ENCODE measurements around the gene PNMA8B. TPM values are rescaled to one million over a fixed set of nuclear protein-coding genes. Genes with fewer than 3 reads are reported as not detected.
"Not testable (repeated sequence)": the region's sequence is repeated elsewhere in the genome, so short reads cannot be mapped to it uniquely, and the experiment has no call there.

The PNMA8B gene
- 0.30 and 1.0 TPM in 2 replicates for polyA plus RNA-seq (2014; cell fraction: cytosol; rRNA removed)
- polyA plus RNA-seq (2014; cell fraction: nucleus; rRNA removed) = 0.52 and 1.0 TPM in 2 replicates

DNA sequence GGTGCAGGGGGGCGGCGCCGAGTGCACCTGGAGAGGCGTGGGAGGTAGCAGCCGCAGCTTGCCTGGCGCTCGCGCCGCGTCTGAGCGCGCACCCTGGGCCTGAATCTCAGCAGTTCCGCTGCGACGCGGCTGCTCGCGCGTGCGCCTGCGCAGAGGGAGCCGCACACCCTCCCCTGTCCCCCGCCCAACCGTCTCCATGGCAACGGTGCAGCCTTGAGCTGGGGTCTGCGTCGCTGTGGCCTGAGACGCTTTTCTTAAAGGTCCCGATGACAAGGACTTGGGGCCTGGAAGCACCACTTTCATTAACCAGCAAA is at the start of gene PNMA8B:
Gene PNMA8B, minus strand, starts transcription at position 82 of the 314 bp plus-strand sequence. CDS start 402 bp downstream, outside the sequence.
- peak; percentile 86 for DNase-seq (ENCODE audit: low spot score)

DNA sequence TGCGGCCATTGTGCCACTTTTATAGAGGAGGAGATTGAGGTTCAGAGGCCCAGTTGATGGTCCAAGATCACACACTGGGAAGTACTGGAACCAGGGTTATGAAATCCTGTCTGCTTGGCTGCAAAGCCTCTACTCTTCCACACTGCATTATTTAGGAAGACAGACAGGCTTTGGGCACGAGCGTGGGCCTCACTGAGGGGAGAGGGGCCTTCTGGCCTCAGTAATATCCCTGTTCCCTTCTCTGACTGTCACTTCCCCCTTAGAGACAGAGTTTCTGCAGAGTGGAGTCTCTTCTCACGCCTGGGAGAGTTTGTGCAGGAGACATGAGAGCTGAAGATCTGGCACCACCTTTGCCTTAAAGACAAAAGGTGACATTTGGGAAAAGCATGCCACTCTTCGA is 49.0 kb upstream of the PNMA8B start:
- DNase-seq (ENCODE audit: low spot score) = no peak

GRCh38 chr19:46542428-46543230 is 47.0 kb upstream of the PNMA8B start:
- peak; percentile 77 for DNase-seq (ENCODE audit: low spot score)

- DNase-seq (ENCODE audit: low spot score) = no peak
These were observed 41.8 kb upstream of the PNMA8B start for GRCh38 chr19:46537136-46538097.

GRCh38 chr19:46536391-46536790 is 40.7 kb upstream of the PNMA8B start:
- DNase-seq (ENCODE audit: low spot score) = no peak

- DNase-seq (ENCODE audit: low spot score) = no peak
These were observed 38.0 kb upstream of the PNMA8B start for GRCh38 chr19:46533621-46534081.

- DNase-seq (ENCODE audit: low spot score) = peak; percentile 59
These were observed 37.5 kb upstream of the PNMA8B start for GRCh38 chr19:46533078-46533620.

DNA sequence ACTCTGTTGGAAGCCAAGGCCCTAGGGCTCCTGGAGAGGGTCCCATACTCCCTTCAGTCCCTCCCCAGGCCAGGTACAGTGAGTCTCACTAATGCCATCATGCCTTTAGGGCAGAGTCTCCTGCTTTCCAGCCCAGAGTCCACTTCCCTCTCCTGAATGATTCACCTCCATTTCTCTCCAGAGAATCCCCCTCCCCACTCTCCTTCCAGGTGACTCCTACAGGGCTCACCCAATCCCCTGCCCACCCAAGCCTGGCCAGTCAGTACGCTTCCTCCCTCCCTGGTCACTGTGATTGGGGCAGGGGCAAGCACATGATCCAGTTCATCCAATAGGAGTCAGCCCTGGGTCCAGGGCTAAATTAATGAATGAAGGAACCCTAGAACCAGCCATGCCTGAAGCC is 35.0 kb upstream of the PNMA8B start:
- peak; percentile 25 for DNase-seq (ENCODE audit: low spot score)

GRCh38 chr19:46529622-46530451 is 34.2 kb upstream of the PNMA8B start:
- DNase-seq (ENCODE audit: low spot score) = peak; percentile 31

GRCh38 chr19:46528601-46529590 is 33.2 kb upstream of the PNMA8B start:
- DNase-seq (ENCODE audit: low spot score) = no peak

DNA sequence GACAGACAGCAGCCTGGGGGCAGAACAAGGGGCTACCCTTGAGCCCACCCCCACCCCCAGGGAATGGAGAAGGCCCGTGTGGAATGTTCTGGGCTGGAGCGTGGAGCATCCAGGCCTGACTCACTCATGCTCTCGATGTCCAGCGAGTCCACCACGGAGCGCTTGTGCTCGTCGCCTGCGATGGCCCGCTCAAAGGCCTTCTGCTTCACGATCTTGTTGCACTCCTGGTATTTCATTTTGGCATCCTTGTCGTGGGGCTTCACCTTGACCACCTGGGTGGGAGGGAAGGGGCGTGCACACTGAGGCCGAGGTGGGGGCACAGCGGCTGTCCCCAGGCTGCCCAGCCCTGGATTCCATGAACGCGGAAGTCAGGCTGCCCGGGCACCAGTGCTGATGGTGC is 31.1 kb upstream of the PNMA8B start:
- DNase-seq (ENCODE audit: low spot score) = not testable (repeated sequence)

- no peak for DNase-seq (ENCODE audit: low spot score)
These were observed 28.6 kb upstream of the PNMA8B start for GRCh38 chr19:46524308-46524707.

- DNase-seq (ENCODE audit: low spot score) = not testable (repeated sequence)
These were observed 27.3 kb upstream of the PNMA8B start for GRCh38 chr19:46522988-46523387.

GRCh38 chr19:46521241-46521868 is 25.7 kb upstream of the PNMA8B start:
- DNase-seq (ENCODE audit: low spot score) = no peak

- DNase-seq (ENCODE audit: low spot score) = peak; percentile 77
These were observed 24.9 kb upstream of the PNMA8B start for GRCh38 chr19:46520616-46521015.

- no peak for DNase-seq (ENCODE audit: low spot score)
These were observed 21.8 kb upstream of the PNMA8B start for GRCh38 chr19:46517471-46517870.

DNA sequence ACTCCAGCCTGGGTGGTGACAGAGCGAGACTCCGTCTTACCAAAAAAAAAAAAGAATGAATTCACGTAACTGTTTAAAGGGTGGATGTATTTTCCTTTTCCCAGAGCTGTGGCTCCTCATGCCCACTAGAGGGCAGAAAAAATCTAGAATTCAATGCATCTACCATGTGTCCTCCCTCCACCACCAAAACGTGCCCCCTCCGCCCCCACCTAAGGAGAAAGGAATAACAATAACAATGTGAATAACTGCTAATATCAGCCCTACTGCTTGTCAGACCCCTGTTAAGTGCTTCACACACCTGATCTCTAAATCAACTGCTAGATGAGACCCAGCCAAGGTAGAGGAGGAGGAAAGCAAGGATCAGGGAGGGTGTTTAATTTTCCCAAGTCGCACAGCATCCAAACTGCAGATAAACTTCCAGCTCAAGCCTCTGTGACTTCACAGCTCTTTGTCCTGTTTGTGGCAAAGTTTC is 20.2 kb upstream of the PNMA8B start:
- DNase-seq (ENCODE audit: low spot score) = no peak

- no peak for DNase-seq (ENCODE audit: low spot score)
These were observed 19.6 kb upstream of the PNMA8B start for GRCh38 chr19:46515290-46515609.

GRCh38 chr19:46514589-46515289 is 19.1 kb upstream of the PNMA8B start:
- DNase-seq (ENCODE audit: low spot score) = no peak

Data from SK-N-DZ (cell line).